HG02798 (cell line): ENCODE data around the gene ARHGAP26.
"Not testable (repeated sequence)": the region's sequence is repeated elsewhere in the genome, so short reads cannot be mapped to it uniquely, and the experiment has no call there.

ENCODE experiments used
- ATAC-seq: cut with Tn5 transposase; IDR thresholded peaks from one replicate; pipeline ENCODE4 v1.9.1; 2021; ENCODE audit warnings: mild to moderate bottlenecking; ENCODE audit not compliant: unreplicated experiment, poor library complexity

Gene ARHGAP26

GRCh38 chr5:142915813-142916424 lies 145.7 kb downstream of the ARHGAP26 start:
- peak; percentile 69 for ATAC-seq

GRCh38 chr5:142918959-142919635 lies 148.9 kb downstream of the ARHGAP26 start:
- ATAC-seq, result no peak

GRCh38 chr5:142920849-142921612 lies 150.9 kb downstream of the ARHGAP26 start:
- no peak for ATAC-seq

GRCh38 chr5:142922223-142922952 lies 152.2 kb downstream of the ARHGAP26 start:
- peak; percentile 43 for ATAC-seq

GRCh38 chr5:142924135-142924883 lies 154.1 kb downstream of the ARHGAP26 start:
- ATAC-seq, result no peak

- ATAC-seq, result no peak
Measured at GRCh38 chr5:142925795-142926194, 155.6 kb downstream of the ARHGAP26 start.

GRCh38 chr5:142926549-142926948 lies 156.4 kb downstream of the ARHGAP26 start:
- no peak for ATAC-seq

GRCh38 chr5:142928999-142929398 lies 158.8 kb downstream of the ARHGAP26 start:
- not testable (repeated sequence) for ATAC-seq

GRCh38 chr5:142929587-142929986 lies 159.4 kb downstream of the ARHGAP26 start:
- no peak for ATAC-seq

- no peak for ATAC-seq
Measured at GRCh38 chr5:142930395-142931110, 160.4 kb downstream of the ARHGAP26 start.

- no peak for ATAC-seq
Measured at GRCh38 chr5:142931896-142932686, 161.9 kb downstream of the ARHGAP26 start.

- ATAC-seq, result no peak
Measured at GRCh38 chr5:142934051-142934762, 164.0 kb downstream of the ARHGAP26 start.

GRCh38 chr5:142935014-142935413 lies 164.8 kb downstream of the ARHGAP26 start:
- ATAC-seq, result no peak

- no peak for ATAC-seq
Measured at GRCh38 chr5:142937374-142937773, 167.2 kb downstream of the ARHGAP26 start.

GRCh38 chr5:142938266-142938880 lies 168.2 kb downstream of the ARHGAP26 start:
- no peak for ATAC-seq

GRCh38 chr5:142939006-142939405 lies 168.8 kb downstream of the ARHGAP26 start:
- no peak for ATAC-seq

- no peak for ATAC-seq
Measured at GRCh38 chr5:142939884-142940283, 169.7 kb downstream of the ARHGAP26 start.

GRCh38 chr5:142941245-142941644 lies 171.1 kb downstream of the ARHGAP26 start:
- no peak for ATAC-seq
